GM12891 (cell line): Measurements from ENCODE around the gene GRIFIN.

Experiments
- PAX5 ChIP-seq: IDR thresholded peaks from 2 replicates; pipeline ENCODE4 v1.6.1; 2011; ENCODE audit warnings: low read length, moderate library complexity, mild to moderate bottlenecking; ENCODE audit not compliant: insufficient read depth, severe bottlenecking
- POLR2A ChIP-seq: IDR thresholded peaks from 2 replicates; pipeline ENCODE4 v1.6.1; 2011; ENCODE audit warnings: low read depth, low read length, control low read depth
- POLR2AphosphoS5 ChIP-seq: IDR thresholded peaks from 2 replicates; pipeline ENCODE4 v1.6.1; 2011; ENCODE audit warnings: low read depth, low read length, control low read depth

- TF ChIP-seq PAX5 (no peak), POLR2AphosphoS5 (no peak), POLR2A (no peak)
These were observed 43.1 kb upstream of the GRIFIN start, which contains the start of gene LFNG for GRCh38 chr7:2519119-2519930.
